GM21381 (cell line): ENCODE data around the gene TMEM117.

ENCODE experiments used
- ATAC-seq: cut with Tn5 transposase; IDR thresholded peaks from one replicate; pipeline ENCODE4 v1.9.1; 2021; ENCODE audit warnings: mild to moderate bottlenecking, moderate library complexity; ENCODE audit not compliant: unreplicated experiment

The TMEM117 gene

DNA sequence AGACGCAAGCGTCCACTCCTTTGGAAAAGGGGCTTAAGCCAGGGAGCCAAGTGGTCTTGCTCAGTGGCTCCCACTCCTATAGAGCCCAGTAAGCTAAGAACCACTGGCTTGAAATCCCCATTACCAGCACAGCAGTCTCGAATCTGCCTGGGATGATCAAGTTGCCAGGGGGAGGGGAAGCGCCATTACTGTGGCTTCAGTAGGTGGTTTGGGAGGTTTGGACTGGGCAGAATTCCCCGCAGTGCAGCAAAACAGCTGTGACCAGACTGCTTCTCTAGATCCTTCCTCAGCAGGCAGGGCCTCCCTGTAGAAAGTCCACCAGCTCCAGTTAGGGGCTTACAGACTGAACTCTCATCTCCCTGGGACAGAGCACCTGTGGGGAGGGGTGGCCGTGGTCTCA, 115.4 kb downstream of the TMEM117 start:
- ATAC-seq: no peak

DNA sequence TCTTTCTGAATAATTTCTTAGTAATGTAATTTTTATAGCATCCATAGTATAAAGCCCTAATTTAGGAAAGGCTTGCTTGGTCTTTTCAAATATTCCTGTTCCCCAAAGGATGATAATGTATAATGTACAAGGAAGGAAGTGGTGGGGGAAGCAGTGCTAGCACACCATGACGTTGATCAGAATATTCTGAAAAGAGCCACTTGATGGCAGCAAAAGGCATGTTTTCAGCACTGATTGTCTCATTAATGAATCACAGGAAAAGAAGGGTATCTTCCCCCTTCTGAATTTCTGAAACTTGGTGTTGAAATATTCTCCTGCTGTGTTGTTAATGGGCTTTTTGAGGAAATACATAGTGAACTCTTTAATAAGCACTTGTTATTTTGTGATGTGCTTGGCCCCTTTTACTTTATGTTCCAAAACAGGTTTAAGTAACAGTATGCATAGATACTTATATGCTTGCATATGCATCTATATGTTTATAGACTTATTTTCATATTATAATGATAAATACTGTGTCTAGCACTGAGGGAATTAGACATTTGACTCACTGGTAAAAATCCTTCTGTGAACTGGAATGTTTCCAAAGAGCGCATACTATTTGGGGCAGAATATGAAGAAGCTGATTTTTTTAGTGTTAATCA, 122.0 kb downstream of the TMEM117 start:
- ATAC-seq: peak; percentile 98

DNA sequence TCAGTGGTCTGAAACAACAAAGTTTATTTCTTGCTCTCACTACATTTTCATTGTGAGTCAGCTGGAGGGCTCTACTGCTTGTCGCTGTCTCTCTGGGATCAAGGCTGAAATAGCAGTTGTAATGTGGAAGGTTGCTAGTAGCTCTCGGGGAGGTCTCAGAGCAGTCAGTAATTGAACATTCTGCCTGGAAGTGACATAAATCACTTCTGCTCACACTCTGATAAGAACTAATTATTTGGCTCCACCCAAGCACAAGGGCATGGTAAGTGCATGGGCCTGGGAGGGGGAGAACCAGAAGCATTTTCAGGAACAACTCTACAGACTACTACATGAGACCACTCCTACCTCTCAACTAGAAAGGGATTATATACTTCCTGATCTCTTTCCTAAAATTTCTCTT, 128.2 kb downstream of the TMEM117 start:
- ATAC-seq: no peak

DNA sequence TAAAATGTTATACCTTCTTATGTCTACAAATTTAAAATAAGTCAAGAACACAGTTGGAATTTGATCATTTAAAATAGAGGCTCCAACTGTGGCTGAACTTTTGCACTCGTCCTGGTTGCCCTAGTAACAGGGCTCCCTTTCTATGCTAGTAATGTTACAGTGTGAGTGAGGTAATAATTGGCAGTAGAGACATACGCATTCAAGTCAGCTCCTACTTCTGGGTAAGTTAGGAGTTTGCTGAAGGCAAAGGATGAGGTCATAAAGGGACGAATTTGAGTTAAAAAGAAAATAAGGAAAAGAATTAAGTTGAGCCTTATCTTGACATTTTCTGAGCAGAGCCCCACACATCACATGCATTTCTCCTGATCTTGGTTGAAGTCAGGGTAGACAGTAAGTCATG, 129.1 kb downstream of the TMEM117 start:
- ATAC-seq: no peak

DNA sequence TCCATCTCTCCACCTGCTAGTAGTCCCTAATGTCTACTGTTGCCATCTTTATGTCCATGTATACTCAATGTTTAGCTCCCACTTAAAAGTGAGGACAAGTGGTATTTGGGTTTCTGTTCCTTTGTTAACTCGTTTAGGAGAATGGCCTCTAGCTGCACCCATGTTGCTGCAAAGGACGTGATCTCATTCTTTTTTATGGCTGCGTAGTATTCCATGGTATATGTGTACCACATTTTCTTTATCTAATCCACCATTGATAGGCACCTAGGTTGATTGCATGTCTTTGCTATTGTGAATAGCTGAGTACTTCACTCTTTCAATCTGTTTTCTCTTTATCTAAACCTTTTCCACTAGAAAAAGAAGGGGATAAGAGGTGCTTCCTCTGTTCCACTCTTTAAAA, 130.0 kb downstream of the TMEM117 start:
- no peak for ATAC-seq

DNA sequence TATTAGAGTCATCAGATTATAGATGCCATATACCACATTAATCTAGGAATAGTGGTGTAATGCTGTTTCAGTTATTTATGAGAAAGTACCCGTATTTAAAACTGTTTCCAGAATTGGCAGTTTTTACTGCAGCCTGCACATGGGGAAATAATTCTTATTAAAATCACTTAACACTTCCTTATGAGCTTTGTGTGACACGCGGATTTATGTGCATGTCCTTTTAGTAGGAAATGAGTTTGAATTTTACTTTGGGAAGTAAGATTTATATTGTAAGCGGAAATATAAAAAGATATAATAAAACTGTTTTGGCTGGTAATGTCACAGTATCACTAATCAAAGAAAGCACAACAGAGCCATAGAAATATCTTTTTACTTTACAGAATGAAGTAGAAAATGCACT, 132.9 kb downstream of the TMEM117 start:
- no peak for ATAC-seq

DNA sequence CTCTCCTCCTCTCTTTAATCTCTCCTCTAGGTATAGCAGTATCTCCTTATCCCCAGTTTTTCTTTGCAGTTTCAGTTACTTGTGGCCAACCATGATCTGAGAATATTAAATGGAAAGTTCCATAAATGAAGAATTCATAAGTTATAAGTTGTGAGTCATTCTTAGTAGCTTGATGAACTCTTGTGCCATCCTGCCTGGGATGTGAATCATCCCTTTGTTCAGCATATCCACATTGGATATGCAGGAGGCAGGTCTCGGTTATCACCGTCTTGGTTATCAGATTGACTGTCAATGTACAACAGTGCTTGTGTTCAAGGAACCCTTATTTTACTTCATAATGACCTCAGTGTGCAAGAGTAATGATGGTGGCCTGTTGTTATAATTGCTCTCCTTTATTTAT, 134.0 kb downstream of the TMEM117 start:
- no peak for ATAC-seq

DNA sequence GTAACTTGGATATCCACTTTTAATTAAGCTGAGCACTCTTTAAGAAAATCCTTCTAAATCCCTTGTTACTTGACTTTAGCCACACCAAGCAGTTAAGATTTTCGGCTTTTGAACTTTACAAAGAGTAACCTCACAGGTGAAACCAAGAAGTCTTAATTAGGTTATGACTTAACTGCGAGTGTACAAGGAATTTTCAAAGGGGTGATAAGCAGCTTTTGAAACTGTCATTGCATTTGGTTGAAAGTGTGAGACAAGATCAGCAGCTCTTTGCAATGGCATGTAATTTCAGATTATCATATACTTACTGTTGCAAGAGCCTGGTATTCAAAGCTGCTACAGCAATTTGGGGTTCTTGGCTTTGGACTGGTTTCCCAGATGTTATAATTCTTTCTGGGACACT, 137.5 kb downstream of the TMEM117 start:
- ATAC-seq: no peak

DNA sequence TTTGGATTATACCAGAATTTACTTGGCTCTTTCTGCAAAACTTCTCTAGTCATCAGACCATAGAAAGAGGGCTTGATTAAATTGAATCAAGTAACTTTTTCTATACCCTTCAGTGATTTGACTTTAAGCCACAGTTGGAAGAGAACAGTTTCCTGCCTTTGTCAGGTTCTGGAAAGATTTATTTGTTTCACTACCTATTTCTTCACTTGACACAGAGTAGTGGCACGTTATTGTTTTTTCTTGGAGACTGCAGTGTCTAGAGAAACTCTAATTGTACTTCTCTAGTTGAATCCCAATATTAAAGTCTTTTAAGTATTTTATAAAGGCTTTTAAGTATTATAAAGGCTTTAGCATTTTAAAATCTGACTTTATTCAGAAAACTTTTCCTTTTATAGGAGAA, 138.1 kb downstream of the TMEM117 start:
- no peak for ATAC-seq

DNA sequence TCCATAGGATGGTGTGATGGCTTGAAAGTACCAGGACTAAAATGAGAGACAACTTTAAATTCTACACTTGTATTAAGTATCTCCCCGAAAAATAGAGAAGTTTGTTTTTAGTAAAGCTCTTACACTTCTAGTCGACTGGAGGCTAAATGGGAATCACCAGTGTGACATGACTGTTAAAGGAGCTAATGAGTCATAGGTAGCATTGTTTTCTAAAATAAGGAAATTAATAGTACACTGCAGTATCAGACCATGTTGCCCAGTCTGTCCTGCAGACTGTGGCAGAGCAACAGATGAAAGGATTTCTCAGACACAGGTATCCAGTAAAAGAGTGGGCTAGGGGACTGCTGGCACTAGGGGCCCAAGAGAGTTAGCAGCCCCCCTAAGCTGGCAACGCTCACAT, 140.1 kb downstream of the TMEM117 start:
- ATAC-seq: no peak

DNA sequence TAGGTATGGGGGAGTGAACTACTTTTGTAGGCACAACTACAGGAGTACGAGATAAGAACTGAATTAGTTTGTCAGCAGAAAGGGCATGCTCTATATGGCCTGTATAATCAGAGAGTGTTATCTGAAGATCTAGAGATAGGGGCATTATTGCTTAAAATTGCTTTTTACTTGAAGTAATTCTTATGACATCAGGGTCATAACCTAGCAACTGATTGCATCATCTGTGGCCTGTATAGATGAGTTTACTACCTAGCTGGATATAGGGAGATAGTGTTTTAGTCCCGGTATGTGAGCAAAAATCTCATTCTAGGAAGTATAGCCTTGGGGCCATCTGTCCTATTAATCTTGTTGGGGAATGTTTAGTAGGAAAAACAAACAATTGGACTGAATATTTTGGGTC, 142.7 kb downstream of the TMEM117 start:
- no peak for ATAC-seq

DNA sequence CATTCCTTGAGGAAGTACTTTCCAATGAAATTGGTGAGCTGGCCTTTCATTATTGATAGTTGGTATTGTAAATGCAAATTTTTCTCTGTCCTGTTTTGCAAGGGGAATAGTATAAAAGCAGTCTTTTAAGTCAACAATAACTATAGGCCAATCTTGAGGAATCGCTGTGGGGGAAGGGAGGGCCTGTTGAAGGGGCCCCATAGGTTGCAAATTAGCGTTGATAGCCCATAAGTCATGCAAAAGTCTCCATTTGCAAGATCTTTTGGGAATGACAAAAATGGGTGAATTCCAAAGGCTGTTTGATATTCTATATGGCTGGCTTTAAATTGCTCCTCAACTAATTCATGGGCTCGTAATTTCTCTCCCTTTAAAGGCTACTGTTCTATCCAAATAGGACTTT, 143.6 kb downstream of the TMEM117 start:
- ATAC-seq: no peak

DNA sequence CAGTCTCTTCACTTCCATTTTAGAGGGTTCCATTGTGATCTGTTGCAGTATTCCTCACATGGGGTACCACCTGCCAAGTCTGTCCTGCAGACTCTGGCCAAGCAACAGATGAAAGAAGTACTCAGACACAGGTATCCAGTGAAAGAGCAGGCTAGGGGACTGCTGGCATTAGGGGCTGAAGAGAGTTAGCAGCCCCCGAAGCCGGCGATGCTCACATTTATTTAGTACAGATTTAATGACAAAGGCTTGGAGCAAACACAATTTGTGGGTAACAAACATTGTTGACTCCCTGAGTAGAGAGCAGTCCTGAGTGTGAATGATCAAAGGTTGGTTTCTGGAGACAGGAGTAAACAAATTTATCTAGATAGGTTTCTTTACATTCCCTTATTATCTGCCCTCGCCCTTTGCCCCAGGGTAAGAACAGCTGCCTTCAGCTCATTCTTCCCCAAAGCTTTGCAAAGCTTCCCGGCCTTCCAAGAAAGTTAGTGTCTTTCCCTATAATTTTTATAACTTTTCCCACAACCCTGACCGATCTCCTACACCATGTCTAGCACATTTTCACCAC, 144.8 kb downstream of the TMEM117 start:
- ATAC-seq: no peak

DNA sequence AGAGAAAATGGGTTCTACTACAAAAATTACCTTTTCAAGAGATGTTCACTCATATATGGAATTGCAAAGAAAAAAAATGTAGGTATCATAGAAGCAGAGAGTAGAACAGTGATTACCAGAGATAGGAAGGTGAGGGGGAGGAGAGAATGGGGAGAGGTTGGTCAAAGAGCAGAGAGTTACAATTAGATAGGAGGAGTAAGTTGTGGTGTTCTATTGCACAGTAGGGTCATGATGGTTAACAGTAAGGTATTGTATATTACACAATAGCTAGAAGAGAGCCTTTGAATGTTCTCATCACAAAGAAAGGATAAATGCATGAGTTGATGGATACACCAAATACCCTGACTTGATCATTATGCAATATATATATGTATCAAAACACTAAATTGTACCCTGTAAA, 145.8 kb downstream of the TMEM117 start:
- no peak for ATAC-seq

DNA sequence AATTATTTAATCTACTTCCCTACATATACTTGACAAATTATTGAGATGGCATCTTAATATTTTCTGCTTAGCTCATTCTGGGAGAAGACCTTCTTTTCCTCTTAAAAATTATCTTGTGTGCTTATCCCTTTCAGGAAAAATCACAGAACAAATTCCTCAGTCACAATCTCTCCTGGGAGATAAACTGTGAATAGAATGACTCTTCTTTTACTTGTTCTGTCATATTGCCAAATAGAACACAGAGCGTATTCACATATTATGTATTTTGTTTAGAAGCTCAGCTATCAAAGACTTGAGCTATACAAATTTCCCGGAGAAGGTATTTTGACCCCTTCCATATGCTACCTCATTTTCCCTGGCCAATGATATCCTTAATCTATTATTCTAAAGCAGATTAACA, 146.7 kb downstream of the TMEM117 start:
- no peak for ATAC-seq

DNA sequence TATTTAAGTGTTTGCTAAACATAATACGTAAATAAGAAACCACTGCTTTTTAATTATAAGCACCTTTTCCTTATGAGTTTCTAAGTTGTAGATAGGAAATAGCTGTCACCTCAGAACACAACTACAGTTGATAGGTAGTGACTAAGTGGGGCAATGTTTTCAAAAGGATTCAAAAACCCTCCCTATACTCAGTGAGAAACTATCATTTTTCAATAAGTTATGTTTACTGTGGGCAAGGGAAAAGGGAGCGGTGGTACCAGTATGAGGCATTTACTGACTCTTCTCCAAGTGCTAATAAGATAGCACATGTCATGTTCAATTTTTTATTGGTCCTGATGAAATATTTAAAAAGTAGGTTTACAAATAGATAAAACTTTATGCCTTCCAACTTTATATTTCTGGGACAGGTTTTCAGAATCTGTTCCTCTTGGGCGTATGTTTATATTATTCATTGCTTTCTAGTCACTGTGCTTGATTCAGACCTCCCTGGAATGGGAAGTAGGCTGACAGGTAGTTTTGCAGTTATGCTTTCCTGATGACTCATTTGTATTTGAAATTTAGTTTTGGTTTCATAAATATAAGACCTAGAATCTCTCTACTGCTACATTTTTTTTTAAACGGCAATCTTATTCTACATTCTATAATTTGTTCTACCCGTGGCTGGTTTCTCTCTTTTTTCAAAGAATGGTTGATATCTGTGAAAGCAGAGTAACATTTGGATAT, 153.1 kb downstream of the TMEM117 start:
- peak; percentile 95 for ATAC-seq

DNA sequence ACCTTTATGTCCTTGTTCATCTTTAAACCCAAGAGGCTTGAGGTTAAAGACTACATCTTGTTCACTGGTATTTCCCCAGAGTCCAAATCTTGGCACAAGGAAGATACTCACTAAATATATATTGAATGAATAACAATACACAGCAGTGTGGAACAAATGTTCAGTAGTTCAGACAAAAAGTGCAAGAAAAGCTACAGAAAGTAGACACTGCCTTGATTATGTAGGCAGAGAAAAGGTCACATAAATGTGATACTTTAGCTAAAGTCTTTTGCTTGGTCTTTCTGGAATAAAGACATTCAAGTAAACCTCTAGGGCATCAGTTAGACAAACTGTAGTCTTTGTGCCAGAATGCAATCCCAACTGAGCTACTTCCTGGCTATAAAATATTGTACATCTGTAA, 157.0 kb downstream of the TMEM117 start:
- no peak for ATAC-seq

DNA sequence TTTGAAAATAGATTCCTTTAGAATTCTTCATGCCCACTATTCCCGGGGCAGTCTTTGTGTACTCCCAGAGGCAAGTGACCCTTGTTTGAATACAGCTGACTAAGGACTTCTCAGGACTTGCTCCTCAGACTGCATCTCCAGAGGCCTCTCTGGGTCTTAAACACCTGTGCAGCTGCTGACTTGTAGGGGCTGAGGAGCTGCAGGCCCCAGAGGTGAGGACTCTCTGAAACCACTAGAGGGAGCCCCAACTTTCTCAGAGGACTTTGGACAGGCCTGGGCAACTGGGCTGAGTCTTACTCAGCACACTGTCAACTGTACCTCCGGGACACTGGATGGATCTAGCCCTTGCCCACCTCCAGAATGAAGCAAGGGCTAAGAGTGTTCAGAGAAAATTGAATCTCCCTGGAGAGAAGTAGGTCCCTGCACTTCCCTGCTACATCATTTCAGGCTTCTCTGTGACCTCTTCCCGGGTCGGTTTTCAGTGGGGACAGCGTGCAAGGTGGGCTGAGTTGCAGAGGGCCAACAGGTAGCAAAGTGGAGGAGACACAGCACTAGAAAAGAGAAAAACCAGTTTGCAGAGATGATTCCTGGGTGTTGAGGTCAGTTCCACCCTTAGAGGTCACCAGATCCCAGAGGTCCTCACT, 164.6 kb downstream of the TMEM117 start:
- peak; percentile 97 for ATAC-seq

DNA sequence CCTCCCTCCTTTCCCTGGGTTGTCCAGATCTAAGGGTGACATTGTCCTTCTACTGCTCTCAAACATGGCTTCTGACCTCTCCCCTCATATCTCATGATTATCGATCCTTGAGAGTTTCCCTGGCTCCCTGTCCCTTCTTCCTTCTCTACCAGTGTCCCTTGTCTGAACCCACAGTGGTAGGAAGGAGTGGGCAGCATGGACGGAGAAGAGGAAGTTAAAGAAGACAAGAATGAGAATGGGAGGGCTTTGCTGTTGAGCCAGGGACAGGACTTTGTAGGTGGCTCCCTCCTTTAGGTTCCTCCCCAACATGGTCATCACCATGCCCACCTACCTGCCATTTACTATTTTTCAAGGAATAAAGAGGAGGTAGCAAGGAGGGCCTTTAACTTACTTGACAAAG, 166.7 kb downstream of the TMEM117 start:
- no peak for ATAC-seq

DNA sequence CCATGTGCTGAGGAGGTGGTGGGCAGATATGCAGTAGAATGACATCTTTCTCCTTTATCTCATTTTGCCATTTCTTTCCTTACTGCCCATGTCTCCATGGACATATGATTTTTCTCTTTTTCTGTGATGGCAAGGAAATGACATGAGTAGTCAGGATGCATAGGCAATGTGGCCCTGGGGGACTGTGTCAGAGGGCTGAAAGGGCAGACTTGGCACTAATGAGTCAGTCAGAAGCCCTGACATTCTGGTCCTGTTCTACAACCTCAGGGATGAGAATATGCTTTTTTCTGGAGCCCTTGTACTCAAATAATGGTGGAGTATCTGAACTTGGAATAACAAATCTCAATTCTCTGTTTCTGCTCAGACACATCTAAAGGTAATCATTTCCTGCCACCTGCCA, 167.8 kb downstream of the TMEM117 start:
- no peak for ATAC-seq

DNA sequence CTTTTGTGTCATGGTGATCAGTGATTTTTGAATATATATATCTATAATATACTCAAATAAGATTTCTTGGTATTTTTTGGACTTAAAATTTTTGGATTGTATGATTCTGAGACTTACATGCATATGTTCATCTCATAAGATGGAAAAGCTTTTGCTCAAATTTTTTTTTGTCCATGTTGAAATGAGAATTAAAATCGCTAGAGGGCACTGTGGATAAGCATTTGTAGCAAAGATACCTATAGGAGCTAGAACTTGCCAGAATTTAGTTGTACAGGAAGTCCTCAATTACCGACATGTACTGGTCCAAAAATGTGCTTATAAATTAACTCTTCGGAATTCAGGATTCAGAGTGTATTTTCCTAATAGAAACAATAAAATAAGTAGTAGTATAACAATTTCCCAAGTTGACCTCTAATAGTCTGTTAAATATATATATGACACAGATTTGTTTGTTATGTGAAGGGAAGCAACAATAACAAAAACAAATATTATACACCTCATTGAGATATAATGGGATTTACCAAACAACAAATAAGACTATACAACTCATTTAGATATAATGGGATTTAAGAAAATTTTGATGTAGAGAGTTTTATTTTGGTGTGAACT, 179.6 kb downstream of the TMEM117 start:
- peak; percentile 77 for ATAC-seq

DNA sequence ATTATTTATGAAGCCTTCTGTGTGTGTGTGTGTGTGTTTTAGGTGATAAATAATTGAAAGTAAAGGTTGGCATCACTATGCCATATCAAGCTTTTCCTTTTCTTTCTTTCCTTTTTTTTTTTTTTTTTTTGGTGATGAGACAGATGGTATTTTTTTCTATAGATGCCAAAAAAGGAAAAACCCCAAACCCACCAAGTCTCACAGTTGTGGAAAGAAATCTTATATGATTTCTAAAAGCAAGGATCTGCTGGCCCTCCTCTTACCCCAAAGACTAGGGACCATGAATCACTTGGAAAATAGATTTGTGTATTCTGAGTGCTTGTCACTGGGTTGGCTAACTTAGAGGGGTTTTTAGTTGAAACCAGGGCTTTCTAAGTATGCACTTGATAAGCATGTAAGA, 181.3 kb downstream of the TMEM117 start:
- no peak for ATAC-seq
